Inflammatory macrophage treated with lipopolysaccharide for 4 hours (primary cell): Measurements from ENCODE around the gene ARMC10.
"Not testable (repeated sequence)": the region's sequence is repeated elsewhere in the genome, so short reads cannot be mapped to it uniquely, and the experiment has no call there.

Experiments used
- DNase-seq: peaks from one replicate; pipeline ENCODE4 v3.0.0-alpha.2; 2020

The ARMC10 gene

DNA sequence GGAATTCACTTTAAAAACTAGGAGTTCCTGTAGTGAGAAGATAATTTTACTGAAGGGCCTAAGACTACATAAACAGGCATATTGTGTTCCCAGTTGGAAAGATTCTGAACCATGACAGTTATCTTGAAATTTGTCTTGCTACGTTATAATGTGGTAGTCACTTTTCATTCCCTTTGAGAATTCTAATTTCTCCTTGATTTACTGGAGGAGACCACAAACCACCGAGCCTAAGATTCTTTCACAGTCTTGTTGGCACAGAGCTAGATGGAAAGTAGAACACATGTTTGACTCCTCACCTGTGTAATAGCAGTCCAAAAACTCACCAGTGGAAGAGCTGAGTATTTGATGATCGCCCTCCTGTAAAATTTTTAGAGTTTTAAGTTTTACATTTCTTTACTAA, 4.9 kb downstream of the ARMC10 start:
- no peak for DNase-seq

DNA sequence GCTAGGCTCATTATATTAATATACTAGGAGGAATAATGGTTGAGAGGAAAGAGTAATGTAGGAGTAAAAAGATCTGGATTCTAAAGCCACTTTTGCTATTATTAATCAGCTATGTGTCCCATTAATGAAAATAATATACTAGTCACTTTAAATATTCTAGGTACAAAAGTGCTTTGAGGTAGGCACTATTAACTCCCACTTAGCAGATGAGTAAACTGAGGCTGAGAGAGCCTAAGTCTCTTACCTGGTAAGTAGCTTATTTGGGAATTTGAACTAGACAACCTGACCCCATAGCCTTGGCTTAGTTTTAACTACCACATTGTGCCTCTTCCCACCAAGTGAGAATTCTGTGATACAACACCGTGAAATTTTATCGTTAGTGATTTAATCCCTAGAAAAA, 6.0 kb downstream of the ARMC10 start:
- DNase-seq: no peak

DNA sequence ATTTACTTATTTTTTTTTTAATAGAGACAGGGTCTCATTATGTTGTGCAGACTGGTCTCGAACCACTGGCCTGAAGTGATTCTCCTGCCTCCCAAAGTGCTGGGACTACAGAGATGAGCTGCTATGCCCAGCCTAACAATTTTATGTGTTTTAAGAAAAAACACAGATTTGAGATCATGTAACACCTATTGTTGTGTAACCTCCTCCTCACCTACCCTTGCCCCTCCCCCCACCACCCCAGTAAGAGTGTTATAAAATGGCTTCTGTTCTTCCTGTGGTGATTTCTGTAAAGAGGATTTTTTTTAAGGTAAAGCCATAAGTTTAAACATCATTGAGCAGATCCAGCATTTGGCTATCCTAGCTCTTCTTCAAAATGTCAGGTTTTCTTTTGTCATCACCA, 7.6 kb downstream of the ARMC10 start:
- DNase-seq: no peak

DNA sequence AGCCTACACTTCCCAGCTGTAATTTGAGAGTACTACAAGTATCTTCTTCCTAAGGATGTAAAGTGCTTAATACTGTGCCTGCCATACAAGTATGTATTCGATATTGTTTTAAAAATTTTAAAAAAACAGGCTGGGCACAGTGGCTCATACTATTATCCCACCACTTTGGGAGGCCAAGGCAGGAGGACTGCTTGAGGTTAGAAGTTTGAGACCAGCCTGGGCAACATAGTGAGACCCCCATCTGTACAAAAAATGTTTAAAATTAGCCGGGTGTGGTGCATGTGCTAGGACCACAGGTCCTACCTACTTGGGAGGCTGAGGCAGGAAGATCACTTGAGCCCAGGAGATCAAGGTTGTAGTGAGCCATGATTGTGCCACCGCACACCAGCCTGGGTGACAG, 8.3 kb downstream of the ARMC10 start:
- no peak for DNase-seq

DNA sequence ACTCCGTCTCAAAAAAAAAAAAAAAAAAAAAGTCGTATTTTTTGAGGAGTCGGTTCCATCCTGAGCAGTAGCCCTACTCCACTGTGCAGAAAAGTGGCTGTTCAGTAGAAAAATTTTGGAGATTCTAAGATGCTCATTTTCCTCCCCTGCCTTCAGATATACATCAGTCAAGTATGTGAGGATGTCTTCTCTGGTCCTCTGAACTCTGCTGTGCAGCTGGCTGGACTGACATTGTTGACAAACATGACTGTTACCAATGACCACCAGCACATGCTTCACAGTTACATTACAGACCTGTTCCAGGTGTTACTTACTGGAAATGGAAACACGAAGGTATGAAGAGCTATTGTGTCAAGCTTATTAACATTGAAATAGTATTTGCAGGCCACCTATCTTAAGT, 17.4 kb downstream of the ARMC10 start:
- DNase-seq: not testable (repeated sequence)

DNA sequence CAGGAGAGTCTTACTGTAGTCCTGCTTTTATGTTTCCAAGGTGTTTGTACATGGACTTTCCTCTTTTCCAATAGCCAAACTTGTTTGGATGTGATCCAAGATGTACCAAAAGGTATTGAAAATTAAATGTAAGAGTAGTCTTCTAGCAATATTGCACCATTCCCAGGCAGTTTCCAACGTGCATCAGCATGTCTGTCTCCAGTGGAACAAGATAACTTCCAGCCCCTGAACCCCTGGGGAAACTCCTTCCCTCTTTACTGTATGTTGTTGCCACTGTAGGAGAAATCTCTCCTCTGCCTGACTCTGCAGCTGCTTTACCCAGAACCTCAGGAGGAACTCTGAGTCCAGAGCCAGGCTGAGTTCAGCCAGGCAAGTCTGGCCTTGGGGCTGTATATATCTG, 18.5 kb downstream of the ARMC10 start:
- DNase-seq: no peak

DNA sequence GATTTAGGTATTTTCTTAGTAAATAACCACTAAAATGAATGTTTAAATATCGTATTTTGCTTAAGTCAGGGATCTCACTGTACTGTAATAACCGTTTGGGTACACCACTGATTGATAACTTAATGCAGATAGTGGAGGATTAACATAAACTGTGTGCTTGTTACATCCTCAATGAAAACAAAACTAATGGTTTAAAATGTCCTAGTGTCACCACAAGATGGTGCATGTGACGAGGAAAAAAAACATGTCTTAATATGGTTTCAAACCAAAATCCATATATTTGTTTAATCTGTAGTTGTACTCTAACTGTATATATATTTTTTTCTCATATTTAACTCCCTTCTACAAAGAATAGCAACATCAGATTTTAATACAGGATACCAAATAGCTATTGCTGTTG, 19.2 kb downstream of the ARMC10 start:
- DNase-seq: no peak

DNA sequence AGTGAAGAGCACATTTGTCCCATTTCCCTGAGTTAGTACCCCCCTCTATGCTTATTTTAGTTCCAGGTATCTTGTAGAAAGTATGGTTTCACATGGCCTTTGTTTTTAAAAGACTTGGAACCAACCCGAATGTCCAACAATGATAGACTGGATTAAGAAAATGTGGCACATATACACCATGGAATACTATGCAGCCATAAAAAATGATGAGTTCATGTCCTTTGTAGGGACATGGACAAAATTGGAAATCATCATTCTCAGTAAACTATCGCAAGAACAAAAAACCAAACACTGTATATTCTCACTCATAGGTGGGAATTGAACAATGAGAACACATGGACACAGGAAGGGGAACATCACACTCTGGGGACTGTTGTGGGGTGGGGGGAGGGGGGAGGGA, 20.6 kb downstream of the ARMC10 start:
- DNase-seq: not testable (repeated sequence)

DNA sequence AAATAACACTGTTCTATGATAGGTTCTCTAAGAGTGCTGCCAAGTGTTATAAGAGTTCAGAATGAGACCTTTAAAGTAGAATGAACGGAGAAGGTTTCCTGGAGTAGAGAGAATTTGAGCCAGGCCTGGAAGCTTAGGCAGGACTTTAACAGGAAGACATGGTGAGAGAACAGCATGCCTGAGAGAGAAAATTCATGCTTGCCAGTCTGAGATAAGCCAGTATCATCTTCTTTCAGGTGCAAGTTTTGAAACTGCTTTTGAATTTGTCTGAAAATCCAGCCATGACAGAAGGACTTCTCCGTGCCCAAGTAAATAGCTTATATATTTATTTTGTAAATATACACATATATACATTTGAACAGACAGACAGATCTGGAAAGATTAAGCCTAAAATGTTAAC, 22.1 kb downstream of the ARMC10 start:
- DNase-seq: no peak

DNA sequence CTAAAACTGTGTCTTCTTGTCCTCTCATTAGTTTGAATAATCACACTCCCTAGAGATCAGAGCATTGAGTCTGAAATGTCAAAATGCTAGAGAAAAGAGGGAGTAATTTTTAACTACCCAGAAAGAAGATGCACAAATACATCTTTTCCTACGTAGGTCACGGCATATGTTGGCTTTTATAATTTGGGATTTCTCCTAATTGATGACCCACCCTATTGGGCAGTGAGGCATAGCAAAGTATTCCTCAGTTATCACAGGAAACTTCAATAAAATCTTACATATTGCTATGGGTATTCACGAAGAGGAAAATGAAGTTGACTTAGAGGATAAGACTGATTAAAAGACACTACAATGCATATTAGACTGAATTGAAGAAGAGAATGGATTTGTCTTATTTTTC, 25.4 kb downstream of the ARMC10 start:
- DNase-seq: no peak

DNA sequence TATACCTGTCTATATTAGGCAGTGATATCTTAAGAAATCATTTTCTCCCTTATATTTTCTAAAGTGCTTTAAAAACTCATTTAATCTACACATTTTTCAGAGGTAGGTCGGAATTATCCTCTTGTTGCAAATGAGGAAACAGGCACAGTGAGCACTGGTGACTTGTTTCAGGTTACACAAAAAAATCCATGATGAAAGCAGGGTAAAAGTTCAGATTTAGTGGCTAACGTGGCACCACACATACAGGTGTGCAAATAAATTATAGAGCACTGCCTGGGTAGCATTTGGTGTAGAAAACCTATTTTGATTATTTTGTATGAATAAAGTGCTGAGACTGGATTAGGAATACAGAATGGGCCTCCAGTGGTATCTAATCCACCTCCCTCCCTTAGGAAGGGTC, 26.6 kb downstream of the ARMC10 start:
- DNase-seq: no peak

DNA sequence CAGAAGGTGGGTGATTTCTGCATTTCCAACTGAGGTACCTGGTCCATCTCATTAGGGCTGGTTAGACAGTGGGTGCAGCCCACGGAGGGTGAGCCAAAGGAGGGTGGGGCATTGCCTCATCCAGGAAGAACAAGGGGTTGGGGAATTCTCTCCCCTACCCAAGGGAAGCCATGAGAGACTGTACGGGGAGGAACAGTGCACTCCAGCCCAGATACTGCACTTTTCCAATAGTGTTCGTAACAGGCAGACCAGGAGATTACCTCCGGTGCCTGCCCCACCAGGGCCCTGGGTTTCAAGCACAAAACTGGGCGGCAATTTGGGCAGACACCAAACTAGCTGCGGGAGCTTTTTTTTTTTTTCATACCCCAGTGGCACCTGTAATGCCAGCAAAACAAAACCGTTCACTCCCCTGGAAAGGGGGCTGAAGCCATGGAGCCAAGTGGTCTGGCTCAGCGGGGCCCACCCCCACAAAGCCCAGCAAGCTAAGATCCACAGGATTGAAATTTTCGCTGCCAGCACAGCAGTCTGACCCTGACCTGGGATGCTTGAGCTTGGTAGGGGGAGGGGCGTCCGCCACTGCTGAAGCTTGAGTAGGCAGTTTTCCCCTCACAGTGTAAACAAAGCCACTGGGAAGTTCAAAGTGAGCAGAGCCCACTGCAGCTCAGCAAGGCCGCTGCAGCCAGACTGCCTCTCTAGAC, 31.2 kb downstream of the ARMC10 start:
- no peak for DNase-seq

DNA sequence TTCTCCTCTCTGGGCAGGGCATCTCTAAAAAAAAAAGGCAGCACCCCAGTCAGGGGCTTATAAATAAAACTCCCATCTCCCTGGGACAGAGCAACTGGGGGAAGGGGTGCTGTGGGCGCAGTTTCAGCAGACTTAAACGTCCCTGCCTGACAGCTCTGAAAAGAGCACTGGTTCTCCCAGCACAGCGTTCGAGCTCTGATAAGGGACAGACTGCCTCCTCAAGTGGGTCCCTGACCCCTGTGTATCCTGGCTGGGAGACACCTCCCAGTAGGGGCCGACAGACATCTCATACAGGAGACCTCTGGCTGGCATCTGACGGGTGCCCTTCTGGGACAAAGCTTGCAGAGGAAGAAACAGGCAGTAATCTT, 31.7 kb downstream of the ARMC10 start:
- not testable (repeated sequence) for DNase-seq

DNA sequence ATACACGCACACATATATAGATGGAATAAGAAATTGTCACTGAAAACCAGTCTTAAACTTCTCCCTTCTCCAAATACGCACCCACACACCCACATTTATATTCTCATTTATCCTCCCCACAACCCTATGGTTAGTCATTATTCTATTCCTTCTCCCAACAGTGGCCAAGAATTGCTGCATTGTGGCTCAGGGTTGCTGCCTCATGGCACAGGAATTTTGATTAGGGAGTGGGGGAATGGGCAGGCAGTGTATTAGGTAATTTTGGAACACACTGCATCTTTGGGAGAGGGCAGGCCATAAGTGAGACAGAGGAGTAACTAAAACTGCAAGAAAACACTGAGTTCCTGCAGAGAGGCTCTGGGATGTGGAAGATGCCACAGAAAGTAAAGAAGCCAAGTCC, 38.2 kb downstream of the ARMC10 start:
- DNase-seq: no peak

DNA sequence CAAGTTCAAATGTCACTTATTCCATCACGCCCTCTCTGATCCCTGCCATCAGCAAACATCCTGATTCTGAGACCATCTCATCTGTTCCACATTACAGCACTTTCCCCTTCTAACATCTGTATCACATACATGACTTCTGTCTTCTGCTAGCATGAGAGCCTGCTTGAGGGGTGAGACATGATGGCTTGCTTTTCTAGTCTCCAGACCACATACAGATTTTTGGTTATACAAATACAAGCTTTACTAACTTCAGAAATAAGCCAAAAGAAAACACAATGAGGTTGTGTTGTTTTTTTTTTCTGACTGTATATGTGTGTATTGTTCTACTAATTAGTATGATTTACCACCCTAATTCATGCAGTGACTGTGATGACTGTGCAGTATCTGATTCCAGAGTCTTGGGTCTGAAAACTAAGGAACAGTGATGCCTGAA, 39.7 kb downstream of the ARMC10 start:
- no peak for DNase-seq

DNA sequence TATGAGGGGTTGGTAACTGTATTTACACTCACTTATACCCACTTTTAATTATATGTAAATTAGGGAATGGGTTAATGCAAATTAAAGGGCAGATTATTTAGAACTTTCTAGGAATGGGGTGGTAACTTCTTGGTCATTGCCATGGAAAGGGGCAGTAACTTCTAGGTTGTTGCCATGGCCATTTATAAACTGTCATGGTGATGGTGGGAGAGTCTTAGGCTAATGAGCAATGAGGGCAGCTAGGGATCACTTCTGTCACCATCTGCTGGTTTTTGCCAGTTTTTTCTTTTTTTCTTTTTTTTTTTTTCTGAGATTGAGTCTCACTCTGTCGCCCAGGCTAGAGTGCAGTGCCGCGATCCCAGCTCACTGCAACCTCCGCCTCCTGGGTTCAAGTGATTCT, 40.8 kb downstream of the ARMC10 start:
- DNase-seq: no peak

DNA sequence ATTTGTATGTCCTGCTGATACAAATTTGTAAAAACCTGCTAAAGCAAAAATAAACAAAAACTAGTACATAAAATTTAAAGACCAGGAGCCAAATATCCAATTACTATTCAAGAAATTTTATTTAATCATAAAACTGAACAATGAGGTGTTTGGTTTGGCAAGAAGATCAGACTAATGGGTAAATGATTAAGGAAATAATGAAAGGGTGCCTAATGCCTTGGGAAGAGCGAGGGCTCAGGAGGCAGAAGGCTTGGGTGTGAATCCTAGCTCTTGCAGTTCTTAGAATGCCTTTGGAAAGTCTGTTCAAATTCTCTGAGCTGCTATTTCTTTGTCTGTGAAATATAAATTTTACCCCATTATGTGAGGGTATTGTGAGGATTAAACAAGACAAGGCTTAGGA, 41.6 kb downstream of the ARMC10 start:
- no peak for DNase-seq

DNA sequence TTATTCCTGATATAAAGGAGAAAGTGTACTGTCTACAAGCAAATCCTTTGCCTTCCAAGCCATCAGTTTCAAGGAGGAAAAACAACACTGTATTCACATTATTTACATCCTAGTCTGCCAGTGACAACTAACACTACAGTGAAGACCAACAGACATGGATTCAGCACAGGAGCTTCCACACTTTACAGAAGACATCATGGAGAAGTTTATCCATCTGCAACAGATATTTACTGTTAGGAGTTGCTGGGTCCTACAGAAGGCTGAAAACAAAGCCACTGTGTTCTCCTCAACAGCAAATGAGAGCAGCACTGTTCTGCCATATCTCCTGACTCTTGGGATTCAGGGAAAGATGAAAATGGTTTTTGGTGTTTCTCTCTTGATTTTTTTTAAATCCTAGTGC, 42.1 kb downstream of the ARMC10 start:
- DNase-seq: no peak

DNA sequence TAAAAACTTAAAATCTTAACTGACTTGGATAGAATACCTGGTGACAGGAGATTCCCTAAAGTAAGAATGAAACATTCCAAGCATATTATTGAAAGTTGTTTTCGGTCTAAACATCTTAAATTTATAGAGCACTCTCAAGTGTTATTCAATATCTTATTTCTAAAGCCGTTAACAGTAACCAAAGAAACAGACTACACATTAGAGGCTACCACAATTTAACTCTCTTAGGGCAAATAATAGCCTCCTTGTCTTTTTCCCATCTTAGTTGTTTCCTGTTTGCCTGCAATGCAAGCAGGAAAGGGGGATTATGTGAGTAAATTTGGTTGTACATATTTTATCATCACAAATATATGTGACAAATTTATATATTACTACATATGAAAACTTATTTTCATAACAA, 42.5 kb downstream of the ARMC10 start:
- no peak for DNase-seq

DNA sequence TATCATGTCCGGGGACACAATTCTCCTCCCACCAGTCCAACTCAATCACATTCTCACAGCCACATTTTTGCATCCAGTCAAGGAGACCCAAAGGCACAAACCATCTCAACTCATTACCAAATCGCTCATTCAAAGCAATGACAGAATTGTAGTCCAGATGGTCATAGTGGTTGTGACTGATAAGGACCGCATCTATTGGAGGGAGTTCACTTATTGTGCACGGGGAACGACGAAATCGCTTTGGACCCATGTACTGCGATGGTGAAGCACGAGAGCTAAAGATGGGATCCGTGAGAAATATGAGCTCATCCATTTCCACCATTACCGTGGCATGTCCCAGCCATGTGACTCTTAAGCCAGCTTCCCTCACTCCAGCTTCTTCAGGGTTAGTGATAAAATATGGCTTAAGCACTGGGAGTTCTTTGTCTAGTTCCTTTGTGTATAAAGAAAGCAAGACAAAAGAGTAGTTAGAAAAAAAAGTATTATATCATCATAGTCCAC, 44.9 kb downstream of the ARMC10 start:
- no peak for DNase-seq

DNA sequence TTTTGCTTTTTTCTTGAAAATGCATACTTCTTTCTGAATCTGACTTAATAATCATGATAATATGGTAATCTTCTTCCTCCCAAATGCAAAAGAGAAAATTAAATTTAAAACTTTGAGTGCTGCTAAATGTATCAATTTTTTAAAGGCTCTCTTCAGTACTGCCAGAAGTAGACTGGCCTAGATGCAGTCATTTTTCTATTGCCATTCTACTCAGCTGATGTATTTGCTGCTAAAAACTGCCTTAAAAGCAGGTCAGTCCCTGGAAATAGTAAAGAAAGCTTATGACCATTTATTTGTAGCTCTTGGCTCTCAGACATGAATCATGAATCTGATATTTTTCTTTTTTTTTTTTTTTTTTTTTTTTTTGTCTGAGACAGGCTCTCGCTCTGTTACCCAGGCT, 45.4 kb downstream of the ARMC10 start:
- no peak for DNase-seq

DNA sequence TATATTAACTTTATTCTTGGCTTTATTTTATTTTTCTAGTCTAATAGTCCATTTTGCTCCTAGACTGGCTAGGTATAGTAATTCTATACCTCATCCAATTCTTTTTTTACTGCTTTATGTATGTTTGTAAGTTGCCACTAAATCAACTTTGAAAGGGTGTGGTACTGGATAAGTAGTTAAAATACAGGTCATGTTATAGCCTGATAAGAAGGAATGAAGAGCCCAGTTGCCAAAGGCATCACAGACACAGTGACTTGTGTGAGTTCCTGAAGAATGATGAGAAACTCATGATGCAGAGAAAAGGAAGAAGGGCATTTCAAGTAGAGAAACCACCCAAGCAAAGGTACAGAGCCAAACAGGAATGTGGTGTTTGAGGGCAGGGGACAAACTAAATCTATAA, 46.7 kb downstream of the ARMC10 start:
- DNase-seq: no peak

DNA sequence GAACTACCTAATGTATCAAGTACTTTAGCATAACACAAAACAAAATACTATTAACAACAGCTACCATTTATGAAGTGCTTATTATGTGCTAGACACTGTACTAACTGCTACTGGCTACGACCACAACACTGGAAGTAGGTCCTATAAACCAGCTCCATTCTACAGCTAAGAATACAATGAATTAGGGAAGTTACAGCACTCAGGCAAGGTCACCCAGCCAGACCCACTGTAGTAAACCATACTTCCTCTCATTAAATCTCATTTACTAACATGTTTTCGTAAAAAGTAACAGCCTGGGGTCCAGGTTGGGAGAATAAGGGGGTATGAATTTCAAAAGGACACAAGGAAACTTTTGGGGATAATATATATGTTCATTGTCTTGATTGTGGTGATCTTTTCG, 48.6 kb downstream of the ARMC10 start:
- no peak for DNase-seq

DNA sequence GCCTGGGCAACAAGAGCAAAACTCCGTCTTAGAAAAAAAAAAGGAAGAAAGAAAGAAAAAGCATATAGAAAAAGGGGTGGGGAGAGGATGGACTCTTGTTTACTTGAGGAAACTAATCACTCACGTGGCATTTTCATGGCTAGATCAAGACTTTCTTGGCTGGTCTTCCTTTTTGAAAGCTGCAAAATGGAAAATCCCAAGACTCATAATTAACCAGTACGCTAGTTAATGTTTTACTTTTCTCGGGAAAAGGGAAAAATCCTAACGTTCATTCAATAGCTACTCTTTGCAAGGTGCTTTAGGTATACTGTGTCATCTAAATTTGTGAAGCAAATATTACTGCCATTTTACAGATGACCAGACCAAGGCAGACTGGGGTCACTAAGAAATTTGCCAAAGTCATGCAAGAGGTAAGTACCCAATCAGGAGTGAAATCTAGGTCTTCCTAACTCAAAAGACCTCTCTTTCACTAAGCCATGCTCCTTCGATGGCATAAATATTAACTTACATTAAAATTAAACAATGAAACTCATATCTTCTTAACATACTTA, 49.6 kb downstream of the ARMC10 start:
- no peak for DNase-seq

DNA sequence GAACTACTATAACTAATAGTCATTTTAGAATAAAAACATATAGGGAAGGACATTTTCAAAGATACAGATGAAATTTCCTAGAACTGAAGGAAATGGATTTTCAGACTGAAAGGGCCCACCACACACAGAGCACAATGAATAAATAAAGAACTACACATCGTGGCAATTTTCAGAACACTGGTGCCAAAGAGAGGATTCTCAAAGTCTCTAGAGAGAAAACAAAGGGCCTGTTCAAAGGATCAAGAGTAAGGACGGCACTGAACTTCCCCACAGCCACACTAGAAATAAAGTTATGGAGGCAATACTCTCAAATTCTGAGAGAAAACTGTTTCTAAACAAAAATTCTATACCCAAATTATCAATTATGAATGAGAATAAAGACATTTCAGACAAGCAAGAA, 52.1 kb downstream of the ARMC10 start:
- DNase-seq: no peak
